ENCODE data around the gene TMEM120B. TPM values are rescaled to one million over a fixed set of nuclear protein-coding genes. Genes with fewer than 3 reads are reported as not detected.

Gene TMEM120B
- total RNA-seq, 1 experiment from 2014 or later: 20.5 TPM

GRCh38 chr12:121803861-121804416 is 91.4 kb downstream of the TMEM120B start, which contains the start of gene SETD1B:
TSS of gene SETD1B (plus strand) at chr12:121804009. CDS start at chr12:121804738, 729 bp downstream.
- POLR2A ChIA-PET: interaction anchor here (1.1 to 2.2 kb wide), 4 partner anchors 9 to 33 kb away, joined by 3 to 8 read pairs (median 6); partner anchors contain the start of gene RHOF
- Histone ChIP-seq H4K20me1 (ENCODE audit: insufficient read depth) (no peaks in the 10 kb centered on the region), H3K9me3 (ENCODE audit: control insufficient read depth in 1 of 2, insufficient read depth in 1 of 2, low read depth in 1 of 2, low read length in 2 of 2) (no peaks in the 10 kb centered on the region), H3K4me1 (ENCODE audit: control insufficient read depth in 1 of 2, insufficient read depth in 2 of 2, low read length in 2 of 2) (peaks cover 25 to 55% of the 10 kb centered on the region in 2 experiments), H3K27ac (ENCODE audit: low read depth, low read length) (peak within 1 kb of the TSS; percentile 100), H3K4me2 (ENCODE audit: low read length) (peak within 1 kb of the TSS; percentile 99), H3K79me2 (ENCODE audit: insufficient read depth, low read length) (peaks cover 56% of the 10 kb centered on the region), H3K36me3 (ENCODE audit: control insufficient read depth in 1 of 2, insufficient read depth in 2 of 2, low read length in 2 of 2) (peaks cover 3 to 20% of the 10 kb centered on the region in 2 experiments; a peak in 3 of 4 replicates), H3K9ac (ENCODE audit: low read length) (peak within 1 kb of the TSS; percentile 98), H3K27me3 (ENCODE audit: insufficient read depth, low read length) (no peaks in the 10 kb centered on the region), H3K4me3 (replicated peaks in 1 of 2; ENCODE audit: low read depth in 1 of 2, low read length in 2 of 2) (peak within 1 kb of the TSS; percentile 74 to 85), H3K9me2 (ENCODE audit: insufficient read depth) (no peaks in the 10 kb centered on the region), H2AFZ (ENCODE audit: low read depth, low read length, poor library complexity, severe bottlenecking) (peak within 1 kb of the TSS; percentile 59)
- ATAC-seq (peak; percentile 10; the same call in 1 of the 2 replicates), DNase-seq (ENCODE audit: low read depth, low spot score) (no peak)
- CTCF ChIA-PET: interaction anchor here (0.6 to 4.0 kb wide), 3 partner anchors 8 to 235 kb away, joined by 3 to 30 read pairs (median 26); partner anchors contain the start of gene RHOF
- TF ChIP-seq EZH2 (IDR thresholded peaks at IDR 0.05) (no peak), POLR2AphosphoS5 (IDR thresholded peaks at IDR 0.05; ENCODE audit: low read depth, low read length) (peak; percentile 39; the same call in 1 of the 2 replicates), ZBTB33 (IDR thresholded peaks at IDR 0.05; ENCODE audit: extremely low read depth, insufficient replicate concordance, low read length) (no peak), FOSL1 (IDR thresholded peaks at IDR 0.05; ENCODE audit: low read depth) (no peak), RAD21 (IDR thresholded peaks at IDR 0.05; ENCODE audit: low read depth) (no peak), POLR2A (IDR thresholded peaks at IDR 0.05; ENCODE audit: borderline replicate concordance, extremely low read depth, insufficient read depth, insufficient read length) (peak; percentile 39), EGR1 (IDR thresholded peaks at IDR 0.05; ENCODE audit: low read depth) (no peak), TCF7L2 (IDR thresholded peaks at IDR 0.05; ENCODE audit: borderline replicate concordance, extremely low read depth, insufficient read depth, insufficient read length) (no peak), REST (IDR thresholded peaks at IDR 0.05; ENCODE audit: low read depth) (no peak), ZFX (IDR thresholded peaks at IDR 0.05) (peak; percentile 83; the same call in 1 of the 2 replicates), SIN3A (IDR thresholded peaks at IDR 0.05; ENCODE audit: low read depth) (no peak), ELF1 (IDR thresholded peaks at IDR 0.05; ENCODE audit: borderline replicate concordance, low read depth) (no peak), YY1 (IDR thresholded peaks at IDR 0.05; ENCODE audit: extremely low read depth, insufficient replicate concordance, low read depth, low read length) (peak; percentile 1), JUND (IDR thresholded peaks at IDR 0.05) (no peak), SRF (IDR thresholded peaks at IDR 0.05; ENCODE audit: low read depth) (no peak)
- intact Hi-C loops (cut with micrococcal nuclease): no loop called here
- RAD21 ChIA-PET (ENCODE audit: low non-redundant PET in 1 of 2, low total read pairs in 2 of 2, uncharacterized antibody in 2 of 2, unreplicated experiment in 2 of 2): no interaction called here
- no TSS peak for BruUV-seq (replicated peaks)

All from HCT116 (cell line).